CMK (cell line): ENCODE data around the gene SPATA31E1.
A peak's percentile ranks its signal among the peaks of the same experiment; 100 is the strongest.
"Not testable (repeated sequence)": the region's sequence is repeated elsewhere in the genome, so short reads cannot be mapped to it uniquely, and the experiment has no call there.

ENCODE experiments used
- DNase-seq: peaks from one replicate; pipeline ENCODE4 v3.0.0-alpha.2; 2010; ENCODE audit warnings: low read depth

SPATA31E1 gene

DNA sequence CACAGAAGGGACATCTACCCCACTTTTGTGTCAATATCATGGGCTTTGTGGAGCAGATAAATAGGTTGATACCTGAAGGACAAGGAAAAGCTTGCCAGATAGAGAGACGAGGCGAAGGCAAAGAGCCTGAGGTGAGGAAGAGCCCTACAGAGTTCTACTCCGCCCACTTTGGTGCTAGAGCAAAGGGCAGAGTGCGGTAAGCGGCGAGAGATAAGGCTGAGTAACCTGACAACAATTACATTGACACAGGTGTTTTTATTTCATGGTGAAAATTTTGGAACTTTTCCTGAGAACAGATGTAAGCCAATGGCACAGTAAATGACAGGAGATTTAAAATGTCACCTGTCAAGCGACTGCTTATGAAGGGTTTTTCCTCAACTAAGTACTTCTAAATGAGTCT lies 51.8 kb downstream of the SPATA31E1 start:
- DNase-seq, result not testable (repeated sequence)

DNA sequence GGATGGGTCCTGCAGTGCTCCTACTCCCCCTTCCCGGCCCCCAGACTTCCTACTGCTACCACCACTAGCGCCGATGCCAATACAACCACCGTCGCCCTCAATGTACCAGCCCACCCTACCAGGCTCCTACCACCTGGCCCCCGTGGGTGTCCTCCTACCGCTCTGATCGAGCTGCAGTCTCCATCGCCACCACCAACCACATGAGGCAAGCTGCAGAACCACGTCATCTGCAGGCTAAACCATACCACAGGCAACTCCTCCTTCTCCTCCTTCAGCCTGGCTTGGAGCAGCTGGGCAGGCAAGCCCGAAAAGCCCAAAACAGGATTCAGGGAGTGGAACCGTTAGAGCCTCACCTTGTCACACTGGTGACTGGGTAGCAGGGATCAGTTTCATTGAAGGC lies 54.7 kb downstream of the SPATA31E1 start:
- not testable (repeated sequence) for DNase-seq

GRCh38 chr9:87937918-87938317 lies 55.2 kb downstream of the SPATA31E1 start:
- DNase-seq, result peak; percentile 35

DNA sequence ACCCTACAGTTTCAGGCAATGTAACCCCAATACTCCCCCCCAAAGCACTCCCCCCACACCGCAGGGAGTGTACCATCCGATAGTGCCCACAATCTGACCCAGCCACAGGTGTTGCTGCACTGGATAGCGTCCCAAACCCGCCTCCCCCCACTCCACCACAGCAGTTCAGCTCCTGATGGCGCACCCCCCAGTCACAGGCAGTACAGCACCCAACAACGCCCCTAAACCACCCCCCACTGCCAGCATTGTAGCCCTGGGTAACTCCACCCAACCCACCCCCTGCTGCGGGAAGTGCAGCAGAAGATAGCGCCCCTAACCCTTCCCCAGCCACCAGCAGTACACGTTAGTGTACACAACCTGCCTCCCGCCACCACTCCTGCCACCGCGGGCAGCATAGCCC lies 55.7 kb downstream of the SPATA31E1 start:
- DNase-seq, result not testable (repeated sequence)
